Endothelial cell of umbilical vein (primary cell): ENCODE results near the gene NAV2. TPM values are rescaled to one million over a fixed set of nuclear protein-coding genes. Genes with fewer than 3 reads are reported as not detected.

Source experiments
- BruUV-seq: library from RNA; stranded (reverse); fragments of 400-500 nt; replicated peaks from 2 replicates; lab custom pipeline; 2021; lab: Mats Ljungman, UMichigan
- CTCF ChIA-PET: fragments of 300-600, 350-600 bp; sonication (Branson Sonifier 250); formaldehyde crosslinking; loops from one replicate; lab custom pipeline; 2021; ENCODE audit warnings: antibody characterized with exemption, inconsistent platforms; lab: Charles Lee
- POLR2A ChIA-PET: fragments of 300-600, 350-600 bp; sonication (Branson Sonifier 250); formaldehyde crosslinking; loops from one replicate; lab custom pipeline; 2021; ENCODE audit warnings: antibody characterized with exemption, inconsistent platforms; lab: Charles Lee
- DNase-seq: peaks from one replicate; pipeline ENCODE4 v3.0.0-alpha.2; 2011; ENCODE audit warnings: low read depth, low spot score
- FAIRE-seq: peaks from 2 replicates; lab custom pipeline; 2011; peaks lifted over from hg19 to GRCh38; lab: Jason Lieb, UNC
- H2AFZ ChIP-seq: 2 replicates; pipeline ENCODE4 v1.6.0; 2012; ENCODE audit warnings: low read depth, low read length, control low read depth, inconsistent platforms
- H3K27ac ChIP-seq: 2 replicates; pipeline ENCODE4 v1.5.1; 2011; ENCODE audit warnings: low read depth, mild to moderate bottlenecking, control low read depth, low read length, moderate library complexity; ENCODE audit not compliant: insufficient read depth
- H3K27me3 ChIP-seq, 2 experiments: 2 replicates each; pipeline versions ENCODE4 v1.6.0 to v1.6.1; 2011; ENCODE audit warnings: low read length in 2 of 2, mixed read lengths in 1 of 2; ENCODE audit not compliant: control insufficient read depth in 2 of 2, insufficient read depth in 2 of 2
- H3K36me3 ChIP-seq, 2 experiments: 2 replicates in 1 of 2; 3 replicates in 1 of 2; pipeline ENCODE4 v1.5.1; 2011; ENCODE audit warnings: low read length in 2 of 2, mild to moderate bottlenecking in 1 of 2, moderate library complexity in 1 of 2; ENCODE audit not compliant: control insufficient read depth in 2 of 2, insufficient read depth in 2 of 2; ENCODE audit errors: extremely low read depth in 1 of 2
- H3K4me1 ChIP-seq: 3 replicates; pipeline ENCODE4 v1.5.1; 2011; ENCODE audit warnings: mild to moderate bottlenecking, low read length; ENCODE audit not compliant: control insufficient read depth, insufficient read depth; ENCODE audit errors: extremely low read depth
- H3K4me2 ChIP-seq: 2 replicates; pipeline ENCODE4 v1.6.1; 2011; ENCODE audit warnings: low read length, control low read depth, mixed read lengths; ENCODE audit not compliant: insufficient read depth
- H3K4me3 ChIP-seq, 3 experiments: fragments of 200-600 bp in 1 of 3; sonication (generic), shearing (Covaris generic) in 1 of 3; replicated peaks in 1 of 3; 2 replicates each; pipeline ENCODE4 v1.5.1; 2011 to 2016; ENCODE audit warnings: control low read depth in 3 of 3, low read length in 3 of 3, mild to moderate bottlenecking in 2 of 3, inconsistent platforms in 1 of 3, low read depth in 1 of 3, moderate library complexity in 1 of 3; ENCODE audit not compliant: insufficient read depth in 1 of 3
- H3K79me2 ChIP-seq: 2 replicates; pipeline ENCODE4 v1.6.0; 2012; ENCODE audit warnings: low read length, inconsistent platforms; ENCODE audit not compliant: control insufficient read depth, insufficient read depth
- H3K9ac ChIP-seq: replicated peaks from 2 replicates; pipeline ENCODE3; 2011; ENCODE audit warnings: low read length, control low read depth; ENCODE audit not compliant: insufficient read depth; ENCODE audit errors: extremely low read depth
- H3K9me1 ChIP-seq: replicated peaks from 3 replicates; pipeline ENCODE4 v1.6.0; 2011; ENCODE audit warnings: mild to moderate bottlenecking, low read length; ENCODE audit not compliant: control insufficient read depth, insufficient read depth; ENCODE audit errors: extremely low read depth
- H3K9me3 ChIP-seq: replicated peaks from 2 replicates; pipeline ENCODE4 v1.5.1; 2012; ENCODE audit warnings: low read length, inconsistent platforms; ENCODE audit not compliant: control insufficient read depth, insufficient read depth
- H4K20me1 ChIP-seq: replicated peaks from 2 replicates; pipeline ENCODE3; 2011; ENCODE audit warnings: mild to moderate bottlenecking, low read length; ENCODE audit not compliant: control insufficient read depth, insufficient read depth; ENCODE audit errors: extremely low read depth
- EZH2 ChIP-seq: IDR thresholded peaks from 2 replicates; pipeline ENCODE4 v1.6.1; 2012; ENCODE audit warnings: borderline replicate concordance, low read depth, mild to moderate bottlenecking, moderate library complexity, low read length, inconsistent platforms; ENCODE audit not compliant: severe bottlenecking
- FOS ChIP-seq: IDR thresholded peaks from 2 replicates; pipeline ENCODE4 v1.6.1; 2011; ENCODE audit warnings: mild to moderate bottlenecking, low read length, moderate library complexity, borderline replicate concordance; ENCODE audit not compliant: insufficient read depth
- GATA2 ChIP-seq: IDR thresholded peaks from 2 replicates; pipeline ENCODE4 v1.7.0; 2011; ENCODE audit warnings: low read depth, mild to moderate bottlenecking, moderate library complexity, mixed read lengths, low read length; ENCODE audit not compliant: insufficient read length, insufficient read depth
- JUN ChIP-seq: IDR thresholded peaks from 2 replicates; pipeline ENCODE4 v1.6.1; 2011; ENCODE audit warnings: borderline replicate concordance, low read depth; ENCODE audit not compliant: insufficient read length, insufficient read depth
- MAX ChIP-seq: IDR thresholded peaks from 2 replicates; pipeline ENCODE4 v1.6.1; 2011; ENCODE audit not compliant: insufficient read depth, insufficient read length
- MYC ChIP-seq: IDR thresholded peaks from one replicate; pipeline ENCODE4 v1.6.1; 2011; ENCODE audit warnings: mild to moderate bottlenecking, low read depth, low read length
- POLR2A ChIP-seq: IDR thresholded peaks from 2 replicates; pipeline ENCODE4 v1.6.1; 2012; ENCODE audit warnings: low read depth, mild to moderate bottlenecking, control low read depth, low read length
- POLR2AphosphoS5 ChIP-seq: IDR thresholded peaks from 2 replicates; pipeline ENCODE4 v1.6.1; 2012; ENCODE audit warnings: low read depth, mild to moderate bottlenecking, control low read depth, low read length, moderate library complexity; ENCODE audit not compliant: insufficient read depth
- dilution Hi-C: fragments of 300-500 bp; cut with MboI; formaldehyde crosslinking; loops from one replicate; pipeline ENCODE4 v1.15.0; 2019; ENCODE audit warnings: low sequenced_read_pairs; ENCODE audit not compliant: extremely low pct_ligation_motif_present
- intact Hi-C: fragments of 100-400 bp; cut with micrococcal nuclease; formaldehyde crosslinking; loops from one replicate; pipeline ENCODE4 v1.10.0; 2022
- polyA plus RNA-seq, 4 experiments: library from polyadenylated mRNA; depleted of rRNA in 3 of 4; stranded (reverse) in 3 of 4; unstranded in 1 of 4; fragments of >200 nt; gene quantifications; 2 replicates each; pipeline versions ENCODE4 v1.2.1 to v1.2.3, GENCODE V29; 2011 to 2012; ENCODE audit warnings: missing spikeins in 1 of 4
- total RNA-seq: library from RNA; stranded (reverse); gene quantifications from 2 replicates; pipeline ENCODE4 v1.2.3, GENCODE V29; 2021
- TF ChIP-seq, protein P1 (sequence below), 2 donors: IDR thresholded peaks; 1 replicate in 1 of 2; 2 replicates in 1 of 2; pipeline ENCODE4 v1.5.1; 2011; ENCODE audit warnings: low read length in 2 of 2, mild to moderate bottlenecking in 2 of 2, moderate library complexity in 2 of 2, control low read depth in 1 of 2, inconsistent platforms in 1 of 2, low read depth in 1 of 2; ENCODE audit not compliant: insufficient read depth in 1 of 2; ENCODE audit errors: extremely low read depth in 1 of 2

Gene NAV2
- total and polyA plus RNA-seq, 2 donors (not counting 3 experiments of a cell fraction or from before 2014, with no cell fraction given) = 10.9 to 68.0 TPM

DNA sequence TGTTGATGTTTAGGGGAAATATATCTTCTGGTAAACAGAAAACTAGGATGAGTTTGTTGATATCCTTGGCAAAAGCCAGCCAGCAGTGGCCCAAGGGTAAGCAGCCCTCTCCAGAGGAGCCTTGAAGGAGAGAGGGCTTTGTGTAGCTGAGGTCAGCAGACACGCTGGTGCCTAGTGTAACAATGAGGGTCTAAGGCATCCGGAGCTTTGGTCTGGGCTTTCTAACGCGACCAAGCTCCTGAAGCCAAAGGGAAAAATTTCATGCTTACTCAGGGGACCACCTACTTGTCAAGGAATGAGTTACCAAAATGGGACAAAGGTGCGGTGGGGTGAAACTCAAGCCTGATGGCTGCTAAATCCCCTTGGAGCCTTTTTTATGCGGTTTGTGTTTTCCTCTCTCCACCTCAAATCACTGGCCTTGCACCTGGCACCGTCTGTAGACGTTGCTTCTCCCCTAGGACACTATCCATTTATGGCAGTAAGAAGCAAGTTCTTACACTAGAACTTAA, 312.7 kb downstream of the NAV2 start:
- POLR2A ChIA-PET = no interaction called here
- H3K4me1 ChIP-seq = peaks cover 25% of the 10 kb centered on the region
- no peaks in the 10 kb centered on the region for H4K20me1 ChIP-seq
- H2AFZ ChIP-seq = no peak overlapping the region
- peaks cover 6% of the 10 kb centered on the region for H3K79me2 ChIP-seq
- BruUV-seq = no TSS peak
- H3K4me2 ChIP-seq = no peak overlapping the region
- DNase-seq (no peak), FAIRE-seq (no peak)
- no peaks in the 10 kb centered on the region for H3K27me3 ChIP-seq
- H3K9ac ChIP-seq = no peak overlapping the region
- TF ChIP-seq MYC (no peak), JUN (no peak), MAX (no peak), GATA2 (no peak), POLR2AphosphoS5 (no peak)
- no peaks in the 10 kb centered on the region for H3K9me3 ChIP-seq
- intact Hi-C loops = no loop called here
- no peak overlapping the region for H3K27ac ChIP-seq
- CTCF ChIA-PET = interaction anchor here (1.6 kb wide), 1 partner anchor 8 kb away, joined by 3 read pairs; no protein-coding TSS in a partner anchor
- H3K4me3 ChIP-seq = no peak overlapping the region
- no peaks in the 10 kb centered on the region for H3K9me1 ChIP-seq
- dilution Hi-C loops = no loop called here
- no peaks in the 10 kb centered on the region for H3K36me3 ChIP-seq

DNA sequence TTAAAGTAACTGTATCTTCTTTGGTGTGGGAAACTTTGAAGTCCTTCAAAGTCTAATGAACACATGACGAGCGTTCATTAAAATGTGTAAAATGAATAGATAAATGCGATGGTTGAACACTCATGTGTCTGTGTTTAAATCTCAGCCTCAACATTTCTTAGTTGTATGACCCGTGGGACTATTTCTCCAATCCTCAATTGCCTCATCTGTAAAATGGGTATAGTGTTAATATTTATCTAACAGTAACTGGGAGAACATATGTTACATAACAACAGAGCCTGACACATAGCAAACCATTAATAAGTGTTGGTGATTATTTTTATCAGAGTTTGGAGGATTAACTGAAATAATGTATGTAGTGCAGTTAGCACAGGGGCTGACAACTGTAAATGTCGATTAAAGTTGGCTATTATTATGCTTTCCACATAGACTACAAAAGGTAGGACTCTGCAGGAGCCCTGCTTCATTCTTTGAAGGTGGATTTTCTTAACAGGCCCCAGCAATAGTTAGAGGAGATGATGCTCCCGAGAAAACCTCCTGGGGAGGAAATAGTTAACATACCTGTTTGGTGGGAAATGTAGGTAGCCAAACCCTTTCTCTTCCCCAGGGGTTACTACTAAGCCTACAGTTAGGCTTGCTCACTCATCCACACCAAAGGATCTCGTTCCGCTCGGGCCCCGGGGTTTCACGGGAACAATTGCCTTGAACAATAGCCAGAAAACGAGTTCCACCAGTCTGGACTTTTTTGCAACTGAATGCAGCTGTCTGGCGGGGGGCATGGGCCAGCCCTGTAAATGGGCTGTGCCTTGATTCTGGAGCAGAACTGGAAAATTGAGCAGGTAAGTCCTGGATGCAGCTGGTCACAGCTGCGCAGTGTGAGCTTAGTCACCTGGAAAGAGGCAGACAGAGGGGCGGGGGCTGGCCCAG, 314.3 kb downstream of the NAV2 start:
- H3K36me3 ChIP-seq = no peaks in the 10 kb centered on the region
- no peaks in the 10 kb centered on the region for H3K9me3 ChIP-seq
- TF ChIP-seq MYC (no peak), MAX (no peak), FOS (no peak), GATA2 (no peak), EZH2 (no peak), JUN (no peak), POLR2AphosphoS5 (no peak), POLR2A (no peak)
- TF ChIP-seq, protein P1, sequence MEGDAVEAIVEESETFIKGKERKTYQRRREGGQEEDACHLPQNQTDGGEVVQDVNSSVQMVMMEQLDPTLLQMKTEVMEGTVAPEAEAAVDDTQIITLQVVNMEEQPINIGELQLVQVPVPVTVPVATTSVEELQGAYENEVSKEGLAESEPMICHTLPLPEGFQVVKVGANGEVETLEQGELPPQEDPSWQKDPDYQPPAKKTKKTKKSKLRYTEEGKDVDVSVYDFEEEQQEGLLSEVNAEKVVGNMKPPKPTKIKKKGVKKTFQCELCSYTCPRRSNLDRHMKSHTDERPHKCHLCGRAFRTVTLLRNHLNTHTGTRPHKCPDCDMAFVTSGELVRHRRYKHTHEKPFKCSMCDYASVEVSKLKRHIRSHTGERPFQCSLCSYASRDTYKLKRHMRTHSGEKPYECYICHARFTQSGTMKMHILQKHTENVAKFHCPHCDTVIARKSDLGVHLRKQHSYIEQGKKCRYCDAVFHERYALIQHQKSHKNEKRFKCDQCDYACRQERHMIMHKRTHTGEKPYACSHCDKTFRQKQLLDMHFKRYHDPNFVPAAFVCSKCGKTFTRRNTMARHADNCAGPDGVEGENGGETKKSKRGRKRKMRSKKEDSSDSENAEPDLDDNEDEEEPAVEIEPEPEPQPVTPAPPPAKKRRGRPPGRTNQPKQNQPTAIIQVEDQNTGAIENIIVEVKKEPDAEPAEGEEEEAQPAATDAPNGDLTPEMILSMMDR (IDR thresholded peaks at IDR 0.05; ENCODE audit: extremely low read depth in 1 of 2, insufficient read depth in 1 of 2, low read depth in 1 of 2, low read length in 2 of 2) = no peak
- H4K20me1 ChIP-seq = no peaks in the 10 kb centered on the region
- peaks cover 6% of the 10 kb centered on the region for H3K79me2 ChIP-seq
- FAIRE-seq (no peak), DNase-seq (no peak)
- no peak overlapping the region for H2AFZ ChIP-seq
- no peaks in the 10 kb centered on the region for H3K27me3 ChIP-seq
- BruUV-seq = no TSS peak
- H3K27ac ChIP-seq = no peak overlapping the region
- H3K9ac ChIP-seq = no peak overlapping the region
- H3K4me1 ChIP-seq = peaks cover 15% of the 10 kb centered on the region
- dilution Hi-C loops (no loop called here), intact Hi-C loops (no loop called here)
- no peak overlapping the region for H3K4me3 ChIP-seq
- ChIA-PET POLR2A (no interaction called here), CTCF (no interaction called here)
- H3K4me2 ChIP-seq = no peak overlapping the region
- H3K9me1 ChIP-seq = no peaks in the 10 kb centered on the region
